MCF 10A (cell line): ENCODE results near the gene LAMB1. TPM values are rescaled to one million over a fixed set of nuclear protein-coding genes. Genes with fewer than 3 reads are reported as not detected.

ENCODE experiments used
- BruUV-seq: library from RNA; stranded (reverse); fragments of 400-500 nt; replicated peaks from 2 replicates; lab custom pipeline; 2021; lab: Mats Ljungman, UMichigan
- CTCF ChIA-PET: fragments of 300-600 bp; sonication (Branson Sonifier 250); formaldehyde crosslinking; extraction: SDS; loops from one replicate; lab custom pipeline; 2021; ENCODE audit warnings: antibody characterized with exemption, inconsistent platforms; lab: Yijun Ruan, JAX
- POLR2A ChIA-PET: fragments of 300-600, 350-650 bp; sonication (Branson Sonifier 250); formaldehyde crosslinking; extraction: SDS; loops from one replicate; lab custom pipeline; 2020; ENCODE audit warnings: antibody characterized with exemption, inconsistent platforms; lab: Yijun Ruan, JAX
- DNase-seq: peaks from one replicate; pipeline ENCODE4 v3.0.0-alpha.2; 2018; ENCODE audit not compliant: unreplicated experiment
- H3K27ac Mint-ChIP-seq: one replicate; pipeline ENCODE4 v1.8.0; 2022; ENCODE audit warnings: mild to moderate bottlenecking, low read depth, mixed read lengths; ENCODE audit not compliant: unreplicated experiment
- H3K27me3 Mint-ChIP-seq: one replicate; pipeline ENCODE4 v1.8.0; 2022; ENCODE audit warnings: mixed read lengths; ENCODE audit not compliant: insufficient read depth, unreplicated experiment
- H3K36me3 Mint-ChIP-seq: one replicate; pipeline ENCODE4 v1.8.0; 2022; ENCODE audit warnings: mild to moderate bottlenecking, moderate library complexity, mixed read lengths; ENCODE audit not compliant: insufficient read depth, unreplicated experiment
- H3K4me1 Mint-ChIP-seq: one replicate; pipeline ENCODE4 v1.8.0; 2022; ENCODE audit warnings: mixed read lengths; ENCODE audit not compliant: insufficient read depth, unreplicated experiment
- H3K4me3 Mint-ChIP-seq: one replicate; pipeline ENCODE4 v1.8.0; 2022; ENCODE audit warnings: mild to moderate bottlenecking, moderate library complexity, mixed read lengths; ENCODE audit not compliant: unreplicated experiment
- H3K9me3 Mint-ChIP-seq: one replicate; pipeline ENCODE4 v1.8.0; 2022; ENCODE audit warnings: mixed read lengths; ENCODE audit not compliant: unreplicated experiment
- intact Hi-C: fragments of 100-400 bp; cut with micrococcal nuclease; formaldehyde crosslinking; loops from 2 replicates; pipeline ENCODE4 v1.14.1; 2022
- total RNA-seq: library from RNA; stranded (reverse); gene quantifications from 2 replicates; pipeline ENCODE4 v1.2.3, GENCODE V29; 2022
- TF ChIP-seq, protein P1 (sequence below): fragments of 200-600 bp; IDR thresholded peaks from one replicate; pipeline ENCODE4 v1.8.0; 2022; ENCODE audit warnings: antibody characterized with exemption, mild to moderate bottlenecking; ENCODE audit not compliant: unreplicated experiment

The LAMB1 gene
- total RNA-seq, 1 experiment from 2014 or later, result 275 TPM

DNA sequence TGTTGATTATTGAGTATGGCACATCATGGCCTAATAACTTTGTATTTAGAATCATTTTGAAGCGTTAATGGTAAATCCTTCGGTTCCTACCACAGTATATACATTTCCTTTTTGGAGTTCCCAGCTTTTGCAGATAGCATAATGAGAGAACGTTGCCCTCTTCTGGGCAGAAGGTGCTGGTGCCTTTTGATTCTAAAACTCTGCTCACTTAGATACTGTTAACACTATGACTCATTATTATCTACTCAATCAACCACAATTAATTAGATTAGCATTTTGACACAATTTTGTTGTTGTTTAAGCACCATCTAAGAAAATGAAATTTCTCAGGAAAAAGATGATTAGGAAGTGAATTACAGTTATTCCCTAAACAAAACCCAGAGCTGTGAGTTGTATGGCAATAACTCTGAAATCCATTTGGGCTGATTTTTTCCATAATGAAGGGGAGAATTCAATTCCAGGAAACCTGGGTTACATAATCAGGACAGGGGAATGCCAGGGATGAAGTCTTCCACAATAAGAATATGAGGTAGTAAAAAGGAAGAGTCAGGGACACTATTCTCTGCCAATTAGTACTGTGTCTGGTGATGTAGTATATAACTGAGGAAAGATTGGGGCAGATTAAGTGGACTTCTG is 123.4 kb downstream of the LAMB1 start:
- ChIA-PET CTCF (interaction anchor here (0.5 to 10.8 kb wide), 27 partner anchors 9 to 1087 kb away, joined by 3 to 227 read pairs (median 4); partner anchors contain the start of genes CBLL1 and DLD), POLR2A (interaction anchor here (1.0 to 6.6 kb wide), 5 partner anchors 11 to 417 kb away, joined by 3 to 93 read pairs (median 6); partner anchors contain the start of genes CBLL1 and DLD)
- DNase-seq, result peak; percentile 71
- Mint-ChIP-seq H3K27ac (no peak overlapping the region), H3K9me3 (no peaks in the 10 kb centered on the region), H3K4me1 (no peaks in the 10 kb centered on the region), H3K36me3 (no peaks in the 10 kb centered on the region), H3K27me3 (peaks cover 33% of the 10 kb centered on the region), H3K4me3 (no peak overlapping the region)
- TF ChIP-seq, protein P1, sequence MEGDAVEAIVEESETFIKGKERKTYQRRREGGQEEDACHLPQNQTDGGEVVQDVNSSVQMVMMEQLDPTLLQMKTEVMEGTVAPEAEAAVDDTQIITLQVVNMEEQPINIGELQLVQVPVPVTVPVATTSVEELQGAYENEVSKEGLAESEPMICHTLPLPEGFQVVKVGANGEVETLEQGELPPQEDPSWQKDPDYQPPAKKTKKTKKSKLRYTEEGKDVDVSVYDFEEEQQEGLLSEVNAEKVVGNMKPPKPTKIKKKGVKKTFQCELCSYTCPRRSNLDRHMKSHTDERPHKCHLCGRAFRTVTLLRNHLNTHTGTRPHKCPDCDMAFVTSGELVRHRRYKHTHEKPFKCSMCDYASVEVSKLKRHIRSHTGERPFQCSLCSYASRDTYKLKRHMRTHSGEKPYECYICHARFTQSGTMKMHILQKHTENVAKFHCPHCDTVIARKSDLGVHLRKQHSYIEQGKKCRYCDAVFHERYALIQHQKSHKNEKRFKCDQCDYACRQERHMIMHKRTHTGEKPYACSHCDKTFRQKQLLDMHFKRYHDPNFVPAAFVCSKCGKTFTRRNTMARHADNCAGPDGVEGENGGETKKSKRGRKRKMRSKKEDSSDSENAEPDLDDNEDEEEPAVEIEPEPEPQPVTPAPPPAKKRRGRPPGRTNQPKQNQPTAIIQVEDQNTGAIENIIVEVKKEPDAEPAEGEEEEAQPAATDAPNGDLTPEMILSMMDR, result peak; percentile 54
- intact Hi-C loops, result loop anchor here (1.0 to 5.0 kb wide), 7 partner anchors 136 to 1087 kb away; no protein-coding TSS in a partner anchor
- no TSS peak for BruUV-seq

DNA sequence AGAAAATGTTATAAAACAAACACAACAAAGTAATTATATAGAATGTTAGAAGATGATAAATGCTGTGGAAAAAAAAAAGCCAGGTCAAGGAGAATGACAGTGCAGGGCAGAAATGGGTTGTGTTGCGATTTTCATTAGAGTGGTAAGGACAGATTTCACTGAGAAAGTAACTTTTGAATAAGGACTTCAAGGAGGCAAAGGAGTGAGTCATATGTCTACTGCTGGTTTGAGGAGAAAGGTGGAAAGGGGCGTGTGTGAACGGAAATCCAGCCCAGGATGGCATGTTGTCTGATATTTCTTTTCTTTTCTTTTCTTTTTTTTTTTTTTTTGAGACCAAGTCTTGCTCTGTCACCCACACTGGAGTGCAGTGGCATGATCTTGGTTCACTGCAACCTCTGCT is 124.3 kb downstream of the LAMB1 start:
- no peaks in the 10 kb centered on the region for H3K9me3 Mint-ChIP-seq
- no peaks in the 10 kb centered on the region for H3K36me3 Mint-ChIP-seq
- intact Hi-C loops, result loop anchor here (1.0 to 5.0 kb wide), 7 partner anchors 135 to 1086 kb away; no protein-coding TSS in a partner anchor
- peaks cover 24% of the 10 kb centered on the region for H3K27me3 Mint-ChIP-seq
- no peak for DNase-seq
- H3K4me1 Mint-ChIP-seq, result no peaks in the 10 kb centered on the region
- CTCF ChIA-PET, result interaction anchor here (0.6 to 10.8 kb wide), 21 partner anchors 8 to 726 kb away, joined by 3 to 227 read pairs (median 4); partner anchors contain the start of genes CBLL1 and DLD
- H3K27ac Mint-ChIP-seq, result no peak overlapping the region
- TF ChIP-seq, protein P1, result no peak
- POLR2A ChIA-PET, result interaction anchor here (1.2 to 6.6 kb wide), 4 partner anchors 12 to 416 kb away, joined by 3 to 93 read pairs (median 6); partner anchors contain the start of genes CBLL1 and DLD
- H3K4me3 Mint-ChIP-seq, result no peak overlapping the region
- BruUV-seq, result no TSS peak

DNA sequence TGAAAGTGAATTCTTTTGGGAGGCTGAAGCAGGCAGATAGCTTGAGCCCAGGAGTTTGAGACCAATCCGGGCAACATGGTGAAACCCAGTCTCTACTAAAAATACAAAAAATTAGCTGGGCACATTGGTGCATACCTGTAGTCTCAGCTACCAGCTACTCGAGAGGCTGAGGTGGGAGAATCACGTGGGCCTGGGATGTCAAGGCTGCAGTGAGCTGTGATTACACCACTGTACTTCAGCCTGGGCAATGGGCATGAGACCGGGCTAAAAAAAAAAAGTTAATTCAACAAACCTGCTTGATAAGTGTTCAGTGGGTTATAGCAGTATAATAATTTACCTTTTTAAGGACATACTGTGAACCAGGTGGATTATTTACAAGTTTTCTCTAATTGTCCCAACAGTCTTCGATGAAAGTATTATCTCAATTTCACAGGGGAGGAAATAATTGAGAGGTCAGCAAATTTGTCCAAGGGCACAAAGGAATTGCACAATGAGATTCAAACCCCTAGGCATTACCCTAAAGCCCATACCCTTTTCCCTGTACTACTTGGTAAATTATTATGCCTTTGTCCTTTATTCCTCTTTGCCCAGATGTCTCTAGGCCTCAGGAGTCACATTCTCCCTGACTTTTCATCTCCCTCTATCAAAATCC is 125.1 kb downstream of the LAMB1 start:
- BruUV-seq, result no TSS peak
- ChIA-PET POLR2A (interaction anchor here (1.7 to 6.6 kb wide), 2 partner anchors 13 to 134 kb away, joined by 7 to 93 read pairs; partner anchors contain the start of genes CBLL1 and DLD), CTCF (interaction anchor here (0.6 to 10.8 kb wide), 17 partner anchors 10 to 1101 kb away, joined by 3 to 227 read pairs (median 4); partner anchors contain the start of genes CBLL1 and DLD)
- no peaks in the 10 kb centered on the region for H3K4me1 Mint-ChIP-seq
- H3K27me3 Mint-ChIP-seq, result peaks cover 22% of the 10 kb centered on the region
- no peak overlapping the region for H3K27ac Mint-ChIP-seq
- no peak for DNase-seq
- intact Hi-C loops, result loop anchor here (2.0 to 5.0 kb wide), 3 partner anchors 725 to 1086 kb away; no protein-coding TSS in a partner anchor
- no peaks in the 10 kb centered on the region for H3K9me3 Mint-ChIP-seq
- TF ChIP-seq, protein P1, result no peak
- no peaks in the 10 kb centered on the region for H3K36me3 Mint-ChIP-seq
- H3K4me3 Mint-ChIP-seq, result no peak overlapping the region
